HG03039 (cell line): ENCODE results near the gene CCDC192.
"Not testable (repeated sequence)": the region's sequence is repeated elsewhere in the genome, so short reads cannot be mapped to it uniquely, and the experiment has no call there.

Source experiments
- ATAC-seq: cut with Tn5 transposase; IDR thresholded peaks from one replicate; pipeline ENCODE4 v1.9.1; 2021; ENCODE audit warnings: mild to moderate bottlenecking, moderate library complexity; ENCODE audit not compliant: unreplicated experiment

CCDC192 gene

DNA sequence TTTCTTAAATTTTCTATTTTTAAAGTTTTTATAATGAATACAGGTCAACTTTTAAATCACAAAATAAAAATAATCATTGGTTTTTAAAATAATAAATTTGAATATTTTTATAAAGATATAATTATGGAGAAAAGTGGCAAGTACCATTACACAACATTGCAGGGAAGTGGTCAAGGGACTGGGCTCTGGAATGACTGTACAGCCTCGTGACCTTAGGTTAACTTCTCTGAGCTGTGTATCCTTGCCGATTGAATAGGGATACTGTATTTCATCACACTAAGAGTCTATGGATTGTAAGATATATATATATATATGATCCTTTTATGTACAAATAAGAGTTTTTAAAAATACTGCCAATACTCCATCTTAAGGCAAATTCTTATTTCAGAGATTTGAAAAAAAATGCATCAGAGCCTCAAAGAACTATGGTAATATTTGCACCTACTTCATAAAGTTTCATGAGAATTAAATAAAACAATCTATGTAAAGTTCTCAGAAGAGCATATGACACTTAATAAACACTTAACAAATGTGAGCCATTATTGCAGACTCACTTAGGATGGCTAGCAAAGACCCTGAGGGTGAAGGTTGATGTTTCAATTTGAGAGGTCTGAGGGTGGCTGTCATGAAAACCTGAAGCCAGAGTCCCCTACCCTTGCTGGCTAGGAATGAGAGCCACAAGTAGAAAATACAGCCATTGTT is 136.5 kb downstream of the CCDC192 start:
- peak; percentile 55 for ATAC-seq

DNA sequence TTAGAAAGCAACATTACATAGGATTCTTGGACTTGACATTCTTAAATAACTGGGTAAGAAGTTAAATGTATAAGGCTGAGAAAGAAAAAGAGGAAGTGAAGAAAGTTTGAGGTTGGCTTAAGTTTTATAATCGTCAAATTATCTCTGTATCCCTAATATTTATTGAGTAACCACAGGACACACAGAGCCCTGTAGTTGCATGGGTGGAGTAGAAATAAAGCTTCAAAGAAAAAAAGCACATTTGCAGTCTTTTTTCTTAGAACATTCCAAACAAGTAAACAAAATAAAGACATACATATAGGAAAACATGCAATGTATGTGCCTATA is 137.0 kb downstream of the CCDC192 start:
- ATAC-seq = peak; percentile 52

DNA sequence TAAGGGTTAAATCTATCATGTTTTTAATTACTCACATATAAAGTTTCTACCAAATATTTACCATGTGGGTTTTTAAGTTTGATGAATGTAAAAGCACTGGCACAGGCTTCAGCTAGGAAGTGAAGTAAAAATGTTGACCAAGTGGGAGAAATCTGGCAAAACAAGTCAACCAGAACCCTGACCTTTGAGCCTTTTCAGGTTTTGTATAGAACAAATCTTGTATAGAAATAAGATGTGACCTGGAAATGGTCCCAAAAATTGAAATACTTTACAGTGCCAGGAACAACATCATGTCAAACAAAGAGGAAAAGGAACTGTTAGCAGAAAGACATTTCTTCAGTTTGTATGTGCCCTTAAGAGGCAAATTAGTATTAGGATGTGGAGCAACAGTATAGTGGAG is 137.6 kb downstream of the CCDC192 start:
- no peak for ATAC-seq

DNA sequence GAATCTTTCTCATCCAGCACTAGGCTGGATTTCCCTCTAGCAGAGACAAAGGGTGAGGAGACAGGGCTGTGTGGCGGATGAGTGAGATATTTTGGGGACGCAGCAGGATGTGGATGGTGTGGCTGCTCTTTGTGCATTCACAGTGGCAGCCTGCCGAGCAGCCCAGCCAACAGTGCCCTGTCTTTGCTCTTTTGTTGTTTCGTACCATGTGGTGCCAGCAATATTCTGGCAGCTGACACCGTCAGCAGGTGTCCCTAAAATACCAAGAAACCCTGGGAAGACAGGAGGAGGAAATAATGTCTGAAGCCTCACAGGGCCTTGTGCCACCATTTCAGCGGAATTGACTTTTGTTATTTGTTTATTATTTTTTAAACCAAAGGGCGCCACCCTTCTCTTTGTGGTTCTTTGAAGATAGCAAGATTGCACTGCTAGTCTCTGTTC is 141.4 kb downstream of the CCDC192 start:
- ATAC-seq = no peak

DNA sequence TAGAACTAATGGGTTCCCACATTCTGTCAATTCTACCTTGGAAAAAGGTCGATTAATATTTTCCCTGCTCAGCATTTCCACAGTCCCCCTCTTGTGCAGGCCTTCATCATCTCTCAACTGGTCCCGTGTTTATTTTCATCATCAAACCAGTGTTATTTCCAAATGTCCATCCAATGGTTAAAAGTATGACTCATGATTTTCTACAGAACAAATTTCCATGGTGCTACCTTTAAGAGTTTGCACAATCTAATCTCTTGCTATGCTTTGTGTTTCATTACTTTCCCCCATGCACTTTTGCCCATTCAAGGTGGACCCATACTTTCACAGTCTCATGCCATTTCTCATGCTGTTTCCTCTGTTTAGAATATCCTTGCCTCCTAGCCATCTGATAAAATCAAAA is 143.7 kb downstream of the CCDC192 start:
- ATAC-seq = no peak

DNA sequence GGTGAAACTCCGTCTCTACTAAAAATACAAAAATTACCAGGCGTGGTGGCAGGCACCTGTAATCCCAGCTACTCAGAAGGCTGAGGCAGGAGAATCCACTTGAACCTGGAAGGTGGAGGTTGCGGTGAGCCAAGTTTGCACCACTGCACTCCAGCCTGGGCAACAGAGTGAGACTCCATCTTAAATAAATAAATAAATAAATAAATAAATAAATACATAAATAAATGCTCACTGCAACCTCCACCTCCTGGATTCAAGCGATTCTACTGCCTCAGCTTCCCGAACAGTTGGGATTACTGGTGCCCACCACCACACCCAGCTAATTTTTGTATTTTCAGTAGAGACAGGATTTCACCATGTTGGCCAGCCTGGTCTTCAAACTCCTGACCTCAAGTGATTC is 144.4 kb downstream of the CCDC192 start:
- not testable (repeated sequence) for ATAC-seq

DNA sequence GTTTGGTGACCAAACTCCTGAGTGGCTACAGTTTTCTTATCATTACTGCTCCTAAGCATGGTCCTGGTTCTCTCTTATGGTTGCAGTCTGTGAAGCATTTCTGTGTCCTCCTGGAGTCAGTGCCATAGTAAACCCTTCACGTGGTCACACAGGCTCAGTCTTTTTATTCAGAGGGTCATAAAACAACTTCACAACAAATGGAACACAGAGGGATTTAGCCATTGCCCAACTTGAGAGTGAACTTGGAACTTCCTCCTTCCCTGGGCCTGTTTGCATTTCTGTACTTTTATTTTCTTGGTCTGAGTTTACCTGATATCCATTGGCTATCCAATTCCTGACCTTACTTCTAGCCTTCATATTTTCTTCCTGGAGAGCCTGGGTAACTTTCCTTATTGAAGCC is 144.9 kb downstream of the CCDC192 start:
- ATAC-seq = no peak

DNA sequence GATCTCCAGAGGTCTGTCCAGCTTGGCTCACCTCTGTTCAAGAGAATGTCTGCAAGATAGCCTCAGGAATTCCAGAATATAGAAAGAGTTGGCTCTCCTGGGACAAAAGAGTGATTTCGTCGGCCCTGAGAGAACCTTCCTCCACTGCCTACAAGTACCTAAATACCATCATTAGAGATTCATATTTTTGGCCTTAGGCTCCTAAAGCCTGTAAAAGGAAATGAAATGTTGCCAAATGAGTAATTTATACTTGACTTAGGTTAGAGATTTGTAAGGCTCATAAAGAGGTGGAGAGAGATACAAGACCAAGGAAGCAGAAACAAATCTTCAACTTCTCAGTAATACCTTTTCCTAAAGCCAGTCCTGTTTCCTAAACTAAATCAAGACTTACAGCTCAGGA is 146.2 kb downstream of the CCDC192 start:
- no peak for ATAC-seq

DNA sequence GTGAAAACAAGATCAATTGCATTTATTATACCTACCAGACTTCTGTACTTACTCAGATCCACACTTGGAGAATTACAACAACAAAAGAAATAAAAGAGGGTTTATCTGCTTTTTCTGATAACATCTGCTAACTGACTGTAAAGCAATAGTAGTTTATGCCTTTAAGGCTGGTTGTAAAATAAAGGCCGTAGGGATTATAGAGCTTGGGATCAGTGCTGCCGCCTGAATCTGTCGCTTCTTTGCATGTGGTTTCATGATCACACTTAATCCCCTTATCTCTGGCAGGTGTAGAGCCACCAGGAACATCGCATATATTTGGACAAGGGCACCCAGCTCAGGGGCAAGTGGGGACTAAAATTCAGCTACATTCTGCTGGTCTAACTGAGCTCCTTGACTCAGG is 146.7 kb downstream of the CCDC192 start:
- ATAC-seq = no peak

DNA sequence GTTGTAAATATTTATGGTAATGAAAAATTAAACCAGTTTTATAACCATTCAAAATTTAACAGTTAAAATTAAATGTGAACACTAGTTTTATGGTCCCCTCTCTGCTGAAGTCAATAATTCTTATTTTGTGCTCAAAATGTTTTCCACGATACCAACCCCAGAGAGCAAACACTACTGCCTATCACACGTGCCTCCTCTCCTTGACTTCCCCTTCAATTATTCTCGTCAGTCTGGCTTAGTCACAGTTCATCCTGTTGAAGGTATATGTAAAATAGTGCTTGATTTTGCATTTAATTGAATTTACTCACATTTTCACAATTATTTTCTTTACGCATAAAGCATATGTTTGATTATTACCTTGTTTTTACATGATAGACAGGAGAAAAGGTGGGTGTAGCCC is 148.8 kb downstream of the CCDC192 start:
- no peak for ATAC-seq

DNA sequence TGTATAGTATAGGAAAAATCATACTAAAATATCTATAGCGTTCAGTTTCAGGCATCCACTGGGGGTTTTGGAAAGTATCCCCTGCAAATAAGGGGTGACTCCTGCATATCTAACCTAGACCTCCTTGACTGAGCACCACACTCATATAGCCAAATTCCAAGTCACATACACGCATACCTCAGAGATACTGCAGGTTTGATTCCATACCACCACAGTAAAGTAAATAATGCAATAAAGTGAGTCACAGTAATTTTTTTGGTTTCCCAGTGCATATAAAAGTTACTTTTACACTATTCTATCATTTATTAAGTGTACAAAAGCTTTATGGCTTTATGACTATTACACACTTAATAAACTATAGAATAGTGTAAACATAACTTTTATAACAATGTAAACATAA is 151.3 kb downstream of the CCDC192 start:
- ATAC-seq = no peak

DNA sequence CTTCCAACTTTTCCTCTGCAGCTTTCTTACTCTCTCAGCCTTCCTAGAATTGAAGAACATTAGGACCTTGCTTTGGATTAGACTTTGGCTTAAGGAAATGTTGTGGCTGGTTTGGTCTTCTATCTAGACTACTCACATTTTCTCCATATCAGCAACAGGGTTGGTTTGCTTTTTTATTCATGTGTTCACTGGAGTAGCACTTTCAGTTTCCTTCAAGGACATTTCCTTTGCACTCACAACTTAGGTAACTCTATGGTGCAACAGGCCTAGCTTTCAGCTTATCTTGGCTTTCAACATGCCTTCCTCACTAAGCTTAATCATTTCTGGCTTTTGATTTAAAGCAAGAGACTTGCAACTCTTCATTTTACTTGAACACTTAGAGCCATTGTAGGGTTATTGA is 153.1 kb downstream of the CCDC192 start:
- peak; percentile 54 for ATAC-seq

DNA sequence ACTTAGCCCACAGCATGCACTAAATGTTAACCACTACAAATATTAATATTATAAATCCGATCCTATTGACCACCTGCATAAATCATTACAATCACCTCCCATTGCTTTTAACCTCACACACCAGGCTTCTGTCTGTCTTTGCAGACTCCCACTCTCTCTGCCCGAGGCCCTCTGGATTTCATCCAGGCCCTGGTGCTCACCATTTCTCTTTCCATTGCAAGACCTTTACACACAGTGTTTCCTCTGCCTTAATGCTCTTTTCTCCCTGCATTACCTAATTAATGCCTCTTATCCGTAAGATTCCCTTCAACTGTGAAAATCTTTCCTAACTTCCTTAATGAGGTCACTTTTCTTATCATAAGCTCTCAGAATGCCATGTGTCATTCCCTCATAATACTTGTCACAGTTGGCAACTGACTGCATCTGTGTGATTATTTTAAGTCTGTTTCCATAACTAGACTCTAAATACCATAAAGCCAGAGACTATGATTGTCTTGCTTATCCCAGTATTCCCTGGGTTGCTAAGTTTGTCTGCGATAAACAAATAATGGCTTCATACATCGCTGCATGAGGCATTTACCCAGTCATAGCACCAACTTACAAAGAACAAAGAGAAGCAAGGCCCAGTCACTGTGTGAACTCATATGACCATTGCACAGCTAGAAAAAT is 155.1 kb downstream of the CCDC192 start:
- ATAC-seq = no peak

DNA sequence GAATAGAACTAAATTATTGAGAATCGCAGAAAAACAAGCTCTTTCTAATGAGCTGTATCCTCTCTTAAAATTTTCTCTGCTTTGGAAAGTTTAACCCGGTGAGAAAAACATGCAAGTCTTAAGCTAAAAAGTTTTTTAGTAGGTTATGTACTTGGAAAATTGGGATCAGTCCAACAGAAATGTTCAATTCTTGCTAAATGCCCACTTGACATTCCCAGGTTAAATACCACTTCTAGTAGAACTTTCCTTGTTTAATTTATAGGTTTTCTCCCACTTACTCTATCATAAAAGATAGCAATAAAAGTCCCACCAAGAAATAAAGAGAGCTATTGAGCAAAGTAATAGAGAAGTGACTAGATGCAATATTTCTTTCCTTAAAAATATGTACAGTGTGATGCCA is 157.1 kb downstream of the CCDC192 start:
- ATAC-seq = no peak

DNA sequence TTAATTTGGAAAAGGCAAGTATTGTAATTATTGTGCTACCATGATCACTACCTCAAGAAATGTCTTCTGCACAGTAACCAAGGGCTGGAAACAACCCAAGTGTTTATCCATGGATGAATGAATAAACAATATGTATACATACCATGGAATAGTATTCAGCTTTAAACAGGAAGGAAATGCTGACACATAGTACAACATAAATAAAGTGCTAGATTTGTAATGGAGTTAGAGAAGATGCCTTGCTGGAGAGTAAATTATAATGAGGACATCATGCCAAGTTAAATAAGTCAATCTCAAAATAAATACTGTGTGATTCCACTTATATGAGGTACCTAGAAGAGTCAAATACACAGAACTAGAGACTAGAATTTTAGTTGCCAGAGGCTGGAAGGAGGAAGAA is 160.0 kb downstream of the CCDC192 start:
- ATAC-seq = no peak

DNA sequence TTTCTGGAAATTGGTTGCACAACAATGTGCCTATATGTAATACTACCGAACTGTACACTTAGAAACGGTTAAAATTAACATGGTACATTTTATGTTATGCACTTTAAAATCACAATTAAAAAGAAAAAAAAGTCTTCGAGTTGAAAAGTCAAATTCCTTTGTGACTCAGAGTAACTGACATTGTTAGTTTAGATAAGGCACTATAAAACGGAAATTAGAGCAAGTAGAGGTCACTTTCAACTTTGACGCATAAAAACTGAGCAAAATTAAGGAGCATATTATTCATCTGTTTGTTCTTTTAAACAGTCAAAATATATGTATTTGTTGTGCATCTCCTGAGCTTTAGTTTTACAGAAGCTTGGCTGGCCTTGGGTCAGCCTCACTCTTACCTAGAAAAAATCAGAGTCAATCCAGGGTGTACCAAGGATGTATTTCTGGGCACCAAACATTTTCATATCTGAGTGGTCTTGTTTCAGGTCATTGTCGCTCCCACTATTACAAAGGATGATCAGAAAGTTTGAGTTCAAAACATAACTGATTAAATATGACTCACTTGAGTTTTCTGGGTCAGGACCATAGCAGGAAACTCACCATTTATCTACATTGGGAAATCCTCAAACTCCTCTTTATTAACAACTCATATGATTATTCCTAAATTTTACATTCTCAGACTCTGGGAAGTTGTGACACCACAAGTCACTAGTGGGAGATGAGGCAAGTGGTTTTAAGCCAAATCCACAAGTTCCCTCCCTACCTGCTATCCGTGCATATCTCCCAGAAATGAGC is 160.6 kb downstream of the CCDC192 start:
- ATAC-seq = no peak

DNA sequence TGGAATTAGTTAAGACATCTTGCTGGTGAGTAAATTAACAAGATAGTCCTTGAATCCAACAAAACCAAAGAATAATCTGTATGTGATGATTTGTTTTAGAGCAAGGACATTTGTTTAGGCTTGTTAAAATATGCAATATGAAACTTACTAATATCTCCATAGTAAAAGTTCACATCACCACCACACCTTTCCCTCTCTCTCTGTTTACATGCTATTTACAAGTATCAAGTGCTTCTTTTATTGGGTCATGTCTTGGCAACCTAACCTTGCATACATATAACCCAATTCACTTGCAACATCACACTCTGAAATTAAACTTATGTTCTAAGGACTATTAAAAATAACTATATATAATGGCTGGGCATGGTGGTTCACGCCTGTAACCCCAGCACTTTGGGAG is 161.3 kb downstream of the CCDC192 start:
- ATAC-seq = no peak

DNA sequence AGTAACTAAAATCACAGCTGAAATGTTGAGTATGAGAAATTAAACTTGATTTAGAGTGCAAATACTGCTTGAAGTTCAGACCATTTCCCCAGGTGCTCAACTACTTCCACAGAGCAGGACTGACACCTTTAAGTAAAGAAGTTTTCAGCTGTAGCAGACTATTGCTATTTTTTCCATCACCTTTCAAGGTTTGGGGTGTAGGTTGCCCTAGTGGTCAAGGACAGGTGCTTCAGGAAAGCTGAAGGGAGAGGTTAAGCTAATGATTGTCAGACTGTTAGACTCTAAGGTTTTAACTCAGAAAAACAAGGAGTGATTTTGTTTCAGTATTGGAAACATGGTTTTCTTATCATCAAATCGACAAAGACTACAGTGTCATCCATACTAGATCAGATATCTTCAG is 162.1 kb downstream of the CCDC192 start:
- ATAC-seq = no peak

DNA sequence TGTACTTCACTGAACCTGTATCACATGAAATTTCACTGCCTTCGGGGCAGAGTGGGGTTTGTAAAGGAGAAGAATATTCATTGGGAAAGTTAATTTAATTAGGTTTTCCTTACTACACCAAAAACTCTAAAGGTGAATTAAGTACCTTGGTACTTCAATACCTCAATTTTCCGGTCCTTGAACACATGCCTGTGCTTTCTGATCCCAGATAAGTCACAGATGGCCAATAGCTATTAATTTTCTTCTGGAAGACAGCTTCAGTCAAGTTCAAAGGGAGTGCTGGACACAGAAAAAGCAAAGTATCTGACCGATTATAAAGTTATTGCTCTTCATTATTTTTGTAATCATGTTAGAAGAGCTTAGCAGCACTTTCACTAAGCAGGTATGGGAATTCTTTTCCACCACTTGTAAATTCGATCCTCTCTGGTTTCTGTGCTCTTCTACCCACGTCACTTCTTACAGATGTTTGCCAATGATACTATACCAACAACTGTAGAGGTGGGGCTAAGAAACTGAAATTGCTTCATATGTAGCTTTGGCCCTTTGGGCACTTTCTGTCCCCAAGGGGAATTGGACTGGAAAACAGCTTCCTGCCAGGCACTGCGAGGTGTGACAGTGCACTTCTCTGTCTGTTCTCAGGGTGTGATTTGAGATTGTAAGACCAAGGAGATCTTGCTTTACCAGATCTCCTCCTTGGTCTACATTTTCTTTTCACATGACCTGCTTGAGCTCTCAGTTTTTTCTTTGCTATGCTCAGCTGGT is 164.0 kb downstream of the CCDC192 start:
- no peak for ATAC-seq

DNA sequence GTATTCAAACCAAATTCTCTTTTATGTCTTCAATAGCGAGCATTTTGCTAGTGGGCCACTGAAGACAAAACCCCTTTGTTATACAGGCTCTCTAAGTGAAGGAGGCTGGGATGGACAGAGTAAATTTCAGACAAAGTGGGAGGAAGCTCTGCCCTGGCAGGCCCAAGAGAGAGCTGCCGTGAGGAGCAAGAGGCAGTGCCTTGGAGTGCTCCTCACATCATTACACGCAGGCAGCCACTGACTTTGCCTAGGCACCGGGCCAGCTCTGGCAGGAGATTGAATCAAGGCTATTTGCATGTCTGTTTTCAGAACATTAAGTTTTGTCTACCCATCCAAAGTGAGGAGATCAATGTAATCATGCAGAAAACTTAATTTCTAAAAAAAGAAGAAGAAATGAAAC is 167.7 kb downstream of the CCDC192 start:
- ATAC-seq = peak; percentile 42

DNA sequence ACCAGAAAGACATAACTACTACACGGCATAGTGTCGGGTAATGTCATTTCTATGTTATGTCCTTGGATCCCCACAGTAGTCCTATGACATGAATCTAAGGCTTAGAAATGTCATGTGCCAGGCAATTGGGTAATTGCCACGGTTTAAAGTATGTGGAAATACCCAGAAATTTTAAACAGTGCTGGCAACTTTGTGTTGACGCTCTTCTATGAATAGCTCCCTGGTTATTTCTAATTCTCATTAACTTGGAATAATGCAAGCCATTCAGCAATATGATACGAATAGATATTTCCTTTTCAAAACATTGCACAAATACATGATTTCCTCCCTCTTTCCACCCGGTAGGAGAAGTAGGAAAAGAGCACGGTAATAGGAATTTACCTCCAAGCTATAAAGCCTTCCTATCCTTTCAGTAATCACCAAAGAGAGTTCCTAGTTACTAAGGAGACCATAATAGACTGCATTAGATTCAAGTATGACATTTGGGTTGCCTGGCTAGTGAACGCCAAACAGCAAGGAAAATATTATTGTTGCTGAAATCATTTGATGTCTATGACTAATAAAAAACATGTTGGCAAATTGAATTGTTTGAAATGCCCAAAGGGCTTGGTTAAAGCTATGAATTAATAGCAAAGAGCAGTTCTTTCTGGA is 168.4 kb downstream of the CCDC192 start:
- no peak for ATAC-seq
